ENCODE measurements around the gene HMX1.

DNA sequence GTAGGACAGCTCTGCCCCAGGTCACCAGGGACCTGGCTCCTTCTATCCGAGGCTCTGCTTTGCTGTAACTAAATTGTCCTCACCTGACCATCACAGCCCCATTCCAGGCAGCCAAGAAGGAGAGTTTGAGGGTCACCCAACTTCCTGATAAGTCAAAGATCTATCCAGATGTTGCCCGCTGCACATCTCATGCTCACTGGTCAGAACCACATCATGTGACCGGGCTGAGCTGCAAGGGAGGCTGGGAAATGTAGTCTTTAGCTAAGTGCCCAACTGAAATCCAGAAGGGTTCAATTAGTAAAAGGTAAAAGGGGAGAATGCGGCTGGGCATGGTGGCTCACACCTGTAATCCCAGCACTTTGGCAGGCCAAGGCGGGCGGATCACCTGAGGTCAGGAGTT is 18.4 kb downstream of the HMX1 start:
- TF ChIP-seq, protein P1, sequence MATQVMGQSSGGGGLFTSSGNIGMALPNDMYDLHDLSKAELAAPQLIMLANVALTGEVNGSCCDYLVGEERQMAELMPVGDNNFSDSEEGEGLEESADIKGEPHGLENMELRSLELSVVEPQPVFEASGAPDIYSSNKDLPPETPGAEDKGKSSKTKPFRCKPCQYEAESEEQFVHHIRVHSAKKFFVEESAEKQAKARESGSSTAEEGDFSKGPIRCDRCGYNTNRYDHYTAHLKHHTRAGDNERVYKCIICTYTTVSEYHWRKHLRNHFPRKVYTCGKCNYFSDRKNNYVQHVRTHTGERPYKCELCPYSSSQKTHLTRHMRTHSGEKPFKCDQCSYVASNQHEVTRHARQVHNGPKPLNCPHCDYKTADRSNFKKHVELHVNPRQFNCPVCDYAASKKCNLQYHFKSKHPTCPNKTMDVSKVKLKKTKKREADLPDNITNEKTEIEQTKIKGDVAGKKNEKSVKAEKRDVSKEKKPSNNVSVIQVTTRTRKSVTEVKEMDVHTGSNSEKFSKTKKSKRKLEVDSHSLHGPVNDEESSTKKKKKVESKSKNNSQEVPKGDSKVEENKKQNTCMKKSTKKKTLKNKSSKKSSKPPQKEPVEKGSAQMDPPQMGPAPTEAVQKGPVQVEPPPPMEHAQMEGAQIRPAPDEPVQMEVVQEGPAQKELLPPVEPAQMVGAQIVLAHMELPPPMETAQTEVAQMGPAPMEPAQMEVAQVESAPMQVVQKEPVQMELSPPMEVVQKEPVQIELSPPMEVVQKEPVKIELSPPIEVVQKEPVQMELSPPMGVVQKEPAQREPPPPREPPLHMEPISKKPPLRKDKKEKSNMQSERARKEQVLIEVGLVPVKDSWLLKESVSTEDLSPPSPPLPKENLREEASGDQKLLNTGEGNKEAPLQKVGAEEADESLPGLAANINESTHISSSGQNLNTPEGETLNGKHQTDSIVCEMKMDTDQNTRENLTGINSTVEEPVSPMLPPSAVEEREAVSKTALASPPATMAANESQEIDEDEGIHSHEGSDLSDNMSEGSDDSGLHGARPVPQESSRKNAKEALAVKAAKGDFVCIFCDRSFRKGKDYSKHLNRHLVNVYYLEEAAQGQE (IDR thresholded peaks at IDR 0.05; ENCODE audit: insufficient replicate concordance, low read depth): no peak
- TF ChIP-seq, protein P2, sequence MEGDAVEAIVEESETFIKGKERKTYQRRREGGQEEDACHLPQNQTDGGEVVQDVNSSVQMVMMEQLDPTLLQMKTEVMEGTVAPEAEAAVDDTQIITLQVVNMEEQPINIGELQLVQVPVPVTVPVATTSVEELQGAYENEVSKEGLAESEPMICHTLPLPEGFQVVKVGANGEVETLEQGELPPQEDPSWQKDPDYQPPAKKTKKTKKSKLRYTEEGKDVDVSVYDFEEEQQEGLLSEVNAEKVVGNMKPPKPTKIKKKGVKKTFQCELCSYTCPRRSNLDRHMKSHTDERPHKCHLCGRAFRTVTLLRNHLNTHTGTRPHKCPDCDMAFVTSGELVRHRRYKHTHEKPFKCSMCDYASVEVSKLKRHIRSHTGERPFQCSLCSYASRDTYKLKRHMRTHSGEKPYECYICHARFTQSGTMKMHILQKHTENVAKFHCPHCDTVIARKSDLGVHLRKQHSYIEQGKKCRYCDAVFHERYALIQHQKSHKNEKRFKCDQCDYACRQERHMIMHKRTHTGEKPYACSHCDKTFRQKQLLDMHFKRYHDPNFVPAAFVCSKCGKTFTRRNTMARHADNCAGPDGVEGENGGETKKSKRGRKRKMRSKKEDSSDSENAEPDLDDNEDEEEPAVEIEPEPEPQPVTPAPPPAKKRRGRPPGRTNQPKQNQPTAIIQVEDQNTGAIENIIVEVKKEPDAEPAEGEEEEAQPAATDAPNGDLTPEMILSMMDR (IDR thresholded peaks at IDR 0.05; ENCODE audit: insufficient read depth, low read length): no peak
